Esophagus squamous epithelium (tissue), 5 donors: ENCODE results near the gene LRP1B. TPM values are rescaled to one million over a fixed set of nuclear protein-coding genes. Genes with fewer than 3 reads are reported as not detected.

Experiments
- DNase-seq: peaks from one replicate; lab custom pipeline; 2025; lab: John Stamatoyannopoulos, UW
- H3K27ac ChIP-seq, 4 donors: fragments of 200-600 bp; sonication (generic); one replicate each; pipeline ENCODE4 v1.5.1; 2016 to 2019; ENCODE audit warnings: mild to moderate bottlenecking in 1 of 4
- H3K27me3 ChIP-seq, 4 donors: fragments of 200-600 bp; sonication (generic); 1 replicate in 3 of 4; 2 replicates in 1 of 4; pipeline versions ENCODE4 v1.5.1 to v1.6.0; 2017 to 2021; ENCODE audit warnings: antibody characterized with exemption in 1 of 4
- H3K36me3 ChIP-seq, 3 donors: fragments of 200-600 bp; sonication (generic); one replicate each; pipeline ENCODE4 v1.5.1; 2016 to 2019
- H3K4me1 ChIP-seq, 3 donors: fragments of 200-600 bp; sonication (generic); one replicate each; pipeline ENCODE4 v1.5.1; 2017 to 2019
- H3K4me3 ChIP-seq, 4 donors: fragments of 200-600 bp; sonication (generic); 1 replicate in 3 of 4; 2 replicates in 1 of 4; pipeline ENCODE4 v1.5.1; 2016 to 2019; ENCODE audit warnings: mild to moderate bottlenecking in 2 of 4, moderate library complexity in 1 of 4
- H3K9me3 ChIP-seq, 3 donors: fragments of 200-600 bp; sonication (generic); one replicate each; pipeline ENCODE4 v1.5.1; 2016 to 2019
- POLR2A ChIP-seq, 4 donors: fragments of 450-650 bp; IDR thresholded peaks; one replicate each; pipeline ENCODE4 v1.6.1; 2017; ENCODE audit warnings: antibody characterized with exemption in 4 of 4, mild to moderate bottlenecking in 4 of 4, moderate library complexity in 3 of 4
- WGBS, 2 donors: methylation state at CpG; one replicate each; pipeline ENCODE4 v1.1.5; 2018; 5-methylcytosine and 5-hydroxymethylcytosine counted together
- intact Hi-C: fragments of 100-400 bp; cut with DNase I; formaldehyde crosslinking; loops from one replicate; pipeline ENCODE4 v1.15.0; 2022
- small RNA-seq, 4 donors: library from RNA; depleted of rRNA; stranded (forward); fragments of <200 nt; gene quantifications; one replicate each; pipeline ENCODE3, GENCODE V24; 2016
- total RNA-seq, 4 donors: library from RNA; depleted of rRNA; stranded (reverse); fragments of >200 nt; gene quantifications; one replicate each; pipeline ENCODE4 v1.1.0, GENCODE V29; 2016
- TF ChIP-seq, protein P1 (sequence below), 6 experiments: fragments of 450-650 bp in 4 of 6; fragments of 200-600 bp in 2 of 6; sonication (generic) in 2 of 6; IDR thresholded peaks; one replicate each; pipeline ENCODE4 v1.5.1; 2016 to 2019; ENCODE audit warnings: antibody characterized with exemption in 6 of 6, mild to moderate bottlenecking in 4 of 6, moderate library complexity in 4 of 6
- donor health status: DM: yes; HTN: yes; CAD: no.

The LRP1B gene
- total RNA-seq, 4 donors from 2014 or later, result 0.04 to 1.1 (median 0.23) TPM

DNA sequence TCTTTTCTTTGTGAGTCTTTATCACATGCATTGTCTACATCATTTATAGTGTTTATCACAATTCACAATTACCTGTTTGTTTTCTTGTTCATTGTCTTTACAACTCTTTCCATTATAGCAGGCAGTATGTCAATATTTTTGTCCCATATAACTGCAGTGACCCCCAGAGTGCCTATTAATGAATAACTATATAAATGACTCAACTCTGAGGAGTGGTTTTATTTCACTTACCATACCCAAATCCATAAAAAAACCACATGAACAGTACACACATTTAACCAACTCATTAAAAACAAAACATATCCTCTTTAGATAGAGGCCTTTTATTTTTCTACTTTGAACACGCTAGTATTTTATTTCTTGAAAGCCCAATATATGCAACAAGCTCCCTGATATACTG is 1931.5 kb downstream of the LRP1B start:
- no peaks in the 10 kb centered on the region for H3K4me1 ChIP-seq
- intact Hi-C loops, result no loop called here
- H3K36me3 ChIP-seq, result no peaks in the 10 kb centered on the region
- DNase-seq, result no peak
- no peak overlapping the region for H3K4me3 ChIP-seq
- TF ChIP-seq POLR2A (IDR thresholded peaks at IDR 0.05), result no peak
- TF ChIP-seq, protein P1, sequence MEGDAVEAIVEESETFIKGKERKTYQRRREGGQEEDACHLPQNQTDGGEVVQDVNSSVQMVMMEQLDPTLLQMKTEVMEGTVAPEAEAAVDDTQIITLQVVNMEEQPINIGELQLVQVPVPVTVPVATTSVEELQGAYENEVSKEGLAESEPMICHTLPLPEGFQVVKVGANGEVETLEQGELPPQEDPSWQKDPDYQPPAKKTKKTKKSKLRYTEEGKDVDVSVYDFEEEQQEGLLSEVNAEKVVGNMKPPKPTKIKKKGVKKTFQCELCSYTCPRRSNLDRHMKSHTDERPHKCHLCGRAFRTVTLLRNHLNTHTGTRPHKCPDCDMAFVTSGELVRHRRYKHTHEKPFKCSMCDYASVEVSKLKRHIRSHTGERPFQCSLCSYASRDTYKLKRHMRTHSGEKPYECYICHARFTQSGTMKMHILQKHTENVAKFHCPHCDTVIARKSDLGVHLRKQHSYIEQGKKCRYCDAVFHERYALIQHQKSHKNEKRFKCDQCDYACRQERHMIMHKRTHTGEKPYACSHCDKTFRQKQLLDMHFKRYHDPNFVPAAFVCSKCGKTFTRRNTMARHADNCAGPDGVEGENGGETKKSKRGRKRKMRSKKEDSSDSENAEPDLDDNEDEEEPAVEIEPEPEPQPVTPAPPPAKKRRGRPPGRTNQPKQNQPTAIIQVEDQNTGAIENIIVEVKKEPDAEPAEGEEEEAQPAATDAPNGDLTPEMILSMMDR (IDR thresholded peaks at IDR 0.05), result no peak
- H3K27ac ChIP-seq, result no peak overlapping the region
- WGBS, 2 donors, result 77 to 78% methylated on average over 1 of the region's 1 CpG
- H3K27me3 ChIP-seq, result no peaks in the 10 kb centered on the region
- no peaks in the 10 kb centered on the region for H3K9me3 ChIP-seq

DNA sequence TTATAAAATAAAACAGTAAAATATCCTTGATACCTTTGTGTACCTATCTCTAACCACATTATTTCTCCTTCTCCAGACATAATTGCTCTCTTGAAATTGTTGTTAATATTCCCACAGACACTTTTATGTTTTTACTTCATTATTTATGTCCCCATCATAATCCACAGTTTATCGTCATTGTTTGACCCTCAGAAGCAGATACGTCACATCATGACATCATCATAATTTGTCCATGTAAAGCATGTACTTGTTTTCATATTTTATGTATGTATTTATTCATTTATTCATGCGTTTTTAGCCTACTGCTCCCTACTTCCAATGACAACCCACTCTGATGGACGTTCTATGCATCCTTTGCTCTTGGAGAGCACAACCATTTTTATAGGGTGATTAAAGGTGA is 1943.7 kb downstream of the LRP1B start:
- Histone ChIP-seq H3K4me3 (no peak overlapping the region), H3K36me3 (no peaks in the 10 kb centered on the region), H3K9me3 (no peaks in the 10 kb centered on the region), H3K27ac (no peak overlapping the region), H3K4me1 (no peaks in the 10 kb centered on the region), H3K27me3 (no peaks in the 10 kb centered on the region)
- 70 to 76% methylated on average over 4 of the region's 4 CpGs for WGBS, 2 donors
- TF ChIP-seq, protein P1 (IDR thresholded peaks at IDR 0.05), result no peak
- no peak for TF ChIP-seq POLR2A (IDR thresholded peaks at IDR 0.05)
- intact Hi-C loops, result no loop called here
- no peak for DNase-seq

DNA sequence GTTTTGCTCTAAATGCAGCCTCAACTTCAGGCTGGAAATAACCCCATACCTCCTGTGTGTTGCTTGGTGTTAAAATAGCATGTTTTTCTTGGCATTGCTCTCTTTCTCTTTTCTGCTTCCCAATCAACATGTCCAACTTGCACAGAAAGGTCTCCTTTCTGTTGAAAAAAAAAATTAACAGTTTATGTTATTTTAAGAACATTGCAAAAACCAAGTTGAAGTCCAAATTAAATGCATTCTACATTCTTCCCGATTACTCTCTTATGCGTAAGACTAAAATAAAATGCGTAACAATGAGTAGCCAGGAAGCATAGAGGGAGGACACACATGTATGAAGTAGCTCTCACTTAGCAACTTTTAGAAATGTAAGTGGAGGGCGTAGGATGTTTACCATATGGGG is 1944.5 kb downstream of the LRP1B start:
- H3K27me3 ChIP-seq, result no peaks in the 10 kb centered on the region

DNA sequence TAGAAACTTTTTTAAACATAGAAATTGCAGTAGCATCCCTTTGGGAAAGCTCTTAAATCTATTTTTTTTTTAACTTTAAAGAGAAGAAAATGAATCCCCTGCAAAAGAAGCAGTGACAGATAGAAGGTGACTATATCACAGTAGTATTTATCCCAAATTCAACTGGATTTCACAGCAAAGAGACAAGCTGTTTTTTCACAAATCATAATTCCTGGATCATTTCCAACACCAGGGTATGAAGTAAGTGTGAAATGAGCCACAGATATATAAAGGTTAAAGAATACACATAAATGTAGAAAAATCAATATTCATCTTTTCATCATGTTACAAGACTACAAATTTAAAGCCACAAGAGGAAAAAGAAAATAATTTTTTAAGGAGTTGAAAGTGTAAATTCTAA is 1945.7 kb downstream of the LRP1B start:
- intact Hi-C loops, result no loop called here
- DNase-seq, result no peak
- Histone ChIP-seq H3K27ac (no peak overlapping the region), H3K4me3 (no peak overlapping the region), H3K36me3 (no peaks in the 10 kb centered on the region), H3K4me1 (no peaks in the 10 kb centered on the region), H3K27me3 (no peaks in the 10 kb centered on the region), H3K9me3 (no peaks in the 10 kb centered on the region)
- TF ChIP-seq, protein P1 (IDR thresholded peaks at IDR 0.05), result no peak
- no peak for TF ChIP-seq POLR2A (IDR thresholded peaks at IDR 0.05)

More for the DNA sequence above, 1944.5 kb downstream of the LRP1B start:
- TF ChIP-seq, protein P1 (IDR thresholded peaks at IDR 0.05), result no peak
- TF ChIP-seq POLR2A (IDR thresholded peaks at IDR 0.05), result no peak
- intact Hi-C loops, result no loop called here
- DNase-seq, result no peak
- H3K9me3 ChIP-seq, result no peaks in the 10 kb centered on the region
- H3K4me3 ChIP-seq, result no peak overlapping the region
- H3K4me1 ChIP-seq, result no peaks in the 10 kb centered on the region
- H3K36me3 ChIP-seq, result no peaks in the 10 kb centered on the region
- 55 to 61% methylated on average over 4 of the region's 4 CpGs for WGBS, 2 donors
- H3K27ac ChIP-seq, result no peak overlapping the region

DNA sequence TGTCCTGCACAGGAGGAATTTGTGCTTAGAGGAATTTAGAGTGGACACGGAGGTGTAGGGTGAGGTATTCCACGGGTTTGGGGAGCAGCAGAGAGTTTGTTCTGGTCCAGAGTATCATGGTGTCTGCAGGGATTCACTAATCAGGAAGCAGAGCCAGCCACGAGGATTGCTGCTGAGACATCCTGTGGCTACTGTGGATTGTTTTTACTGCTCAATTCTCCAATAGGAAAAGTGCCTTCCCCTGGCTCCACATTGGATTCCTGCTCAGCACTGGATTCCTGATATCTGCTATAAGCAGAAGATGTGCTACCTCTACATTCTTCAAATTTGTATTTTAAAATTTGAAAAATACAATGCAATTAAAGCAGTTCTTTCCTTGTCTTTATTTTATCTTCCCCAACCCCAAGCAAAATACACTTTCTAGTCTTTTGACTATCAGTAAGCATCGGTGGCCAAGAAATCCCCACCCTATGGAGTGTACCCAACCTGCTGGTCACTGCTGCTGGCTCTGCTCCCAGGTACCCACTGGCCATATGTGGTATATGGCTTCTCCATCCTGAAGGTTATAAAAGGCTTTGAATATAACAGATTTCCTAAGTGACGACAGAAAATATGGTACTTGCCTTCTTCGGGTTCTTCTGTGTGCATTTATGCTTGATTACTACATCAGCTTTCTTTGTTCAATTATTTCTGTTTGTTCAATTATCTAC is 1947.6 kb downstream of the LRP1B start:
- 64 to 71% methylated on average over 6 of the region's 6 CpGs for WGBS, 2 donors
- Histone ChIP-seq H3K4me3 (no peak overlapping the region), H3K4me1 (no peaks in the 10 kb centered on the region), H3K27ac (no peak overlapping the region), H3K27me3 (no peaks in the 10 kb centered on the region), H3K36me3 (no peaks in the 10 kb centered on the region), H3K9me3 (no peaks in the 10 kb centered on the region)
- intact Hi-C loops, result no loop called here
- DNase-seq, result no peak
- TF ChIP-seq, protein P1 (IDR thresholded peaks at IDR 0.05), result no peak
- no peak for TF ChIP-seq POLR2A (IDR thresholded peaks at IDR 0.05)

Small RNA genes lying within 50 kb of the gene (small RNA-seq; reads per million reads assigned to genes)
- gene AC068287.1, result 0 reads per million in 4 donors
- gene MTCO1P44, result 0 reads per million in 4 donors
- 0 reads per million in 4 donors for gene RF00019
- 0 reads per million in 4 donors for gene RF02271
- 0 reads per million in 4 donors for gene RNU6-904P
